Mesenchymal stem cell (in vitro differentiated cells and primary cell): ENCODE results near the gene VN1R2.
"Not testable (repeated sequence)": the region's sequence is repeated elsewhere in the genome, so short reads cannot be mapped to it uniquely, and the experiment has no call there.

Experiments used
- DNase-seq: peaks from one replicate; pipeline ENCODE4 v3.0.0-alpha.2; 2013
- H2AFZ ChIP-seq: one replicate; pipeline ENCODE4 v1.6.1; 2013; ENCODE audit warnings: low read depth, mild to moderate bottlenecking, control low read depth, inconsistent platforms, low read length, moderate library complexity
- H2AK5ac ChIP-seq: 2 replicates; pipeline ENCODE4 v1.6.1; 2013; ENCODE audit warnings: low read length, moderate library complexity, mild to moderate bottlenecking, inconsistent platforms; ENCODE audit not compliant: severe bottlenecking
- H2BK120ac ChIP-seq: one replicate; pipeline ENCODE4 v1.6.1; 2013; ENCODE audit warnings: low read depth, mild to moderate bottlenecking, inconsistent platforms, low read length, moderate library complexity
- H2BK12ac ChIP-seq, 2 experiments: one replicate each; pipeline ENCODE4 v1.6.1; 2013; ENCODE audit warnings: inconsistent platforms in 2 of 2, low read length in 2 of 2, mild to moderate bottlenecking in 2 of 2, moderate library complexity in 2 of 2, control low read depth in 1 of 2
- H2BK15ac ChIP-seq: one replicate; pipeline ENCODE4 v1.6.1; 2013; ENCODE audit warnings: mild to moderate bottlenecking, low read depth, inconsistent platforms; ENCODE audit not compliant: poor library complexity, severe bottlenecking
- H2BK5ac ChIP-seq: 2 replicates; pipeline ENCODE4 v1.6.1; 2013; ENCODE audit warnings: low read depth, mild to moderate bottlenecking, low read length, control low read depth, inconsistent platforms; ENCODE audit not compliant: poor library complexity, severe bottlenecking
- H3K14ac ChIP-seq, 2 experiments: one replicate each; pipeline ENCODE4 v1.6.1; 2013; ENCODE audit warnings: inconsistent platforms in 2 of 2, low read length in 2 of 2, control low read depth in 1 of 2, mild to moderate bottlenecking in 1 of 2, moderate library complexity in 1 of 2
- H3K18ac ChIP-seq, 2 experiments: one replicate each; pipeline ENCODE4 v1.6.1; 2013; ENCODE audit warnings: inconsistent platforms in 2 of 2, low read length in 2 of 2, control low read depth in 1 of 2, low read depth in 1 of 2, mild to moderate bottlenecking in 1 of 2
- H3K23ac ChIP-seq, 2 experiments: one replicate each; pipeline ENCODE4 v1.6.1; 2013; ENCODE audit warnings: inconsistent platforms in 2 of 2, low read length in 2 of 2, mild to moderate bottlenecking in 2 of 2, moderate library complexity in 2 of 2, control low read depth in 1 of 2
- H3K27ac ChIP-seq: 2 replicates; pipeline ENCODE4 v1.5.1; 2013; ENCODE audit warnings: mild to moderate bottlenecking, moderate library complexity, low read length, control low read depth, inconsistent platforms; ENCODE audit not compliant: poor library complexity, severe bottlenecking
- H3K27me3 ChIP-seq, 2 experiments: 2 replicates each; pipeline versions ENCODE4 v1.6.1 to v1.7.0; 2013; ENCODE audit warnings: low read length in 2 of 2, mild to moderate bottlenecking in 2 of 2, moderate library complexity in 2 of 2, control low read depth in 1 of 2, inconsistent platforms in 1 of 2; ENCODE audit not compliant: control insufficient read depth in 1 of 2, insufficient read depth in 1 of 2
- H3K36me3 ChIP-seq, 2 experiments: 2 replicates each; pipeline versions ENCODE4 v1.6.1 to v1.7.0; 2013; ENCODE audit warnings: low read length in 2 of 2, control low read depth in 1 of 2, inconsistent platforms in 1 of 2, low read depth in 1 of 2, mild to moderate bottlenecking in 1 of 2; ENCODE audit not compliant: insufficient read depth in 2 of 2, control insufficient read depth in 1 of 2
- H3K4ac ChIP-seq, 2 experiments: one replicate each; pipeline ENCODE4 v1.6.1; 2013; ENCODE audit warnings: inconsistent platforms in 2 of 2, low read length in 2 of 2, mild to moderate bottlenecking in 2 of 2, moderate library complexity in 2 of 2, control low read depth in 1 of 2, low read depth in 1 of 2
- H3K4me1 ChIP-seq: 2 replicates; pipeline ENCODE4 v1.6.1; 2013; ENCODE audit warnings: low read depth, low read length, control low read depth; ENCODE audit not compliant: control insufficient read depth, insufficient read depth
- H3K4me2 ChIP-seq: 2 replicates; pipeline ENCODE4 v1.6.1; 2013; ENCODE audit warnings: low read length, mild to moderate bottlenecking, inconsistent platforms; ENCODE audit not compliant: poor library complexity, severe bottlenecking
- H3K4me3 ChIP-seq, 2 experiments: 2 replicates each; pipeline versions ENCODE4 v1.5.1 to v1.7.0; 2013; ENCODE audit warnings: low read length in 2 of 2, mild to moderate bottlenecking in 2 of 2, control low read depth in 1 of 2, low read depth in 1 of 2; ENCODE audit not compliant: insufficient read depth in 1 of 2
- H3K79me1 ChIP-seq: replicated peaks from 2 replicates; pipeline ENCODE4 v1.6.1; 2013; ENCODE audit warnings: mild to moderate bottlenecking, control low read depth, low read length, inconsistent platforms; ENCODE audit not compliant: poor library complexity, severe bottlenecking
- H3K9ac ChIP-seq: 2 replicates; pipeline ENCODE4 v1.7.0; 2013; ENCODE audit warnings: mild to moderate bottlenecking, low read length, moderate library complexity
- H3K9me3 ChIP-seq: 2 replicates; pipeline ENCODE4 v1.7.0; 2013; ENCODE audit warnings: mild to moderate bottlenecking, low read length; ENCODE audit not compliant: control insufficient read depth
- H4K8ac ChIP-seq: one replicate; pipeline ENCODE4 v1.6.1; 2013; ENCODE audit warnings: inconsistent platforms, mild to moderate bottlenecking, low read length, moderate library complexity
- H4K91ac ChIP-seq: one replicate; pipeline ENCODE4 v1.6.1; 2013; ENCODE audit warnings: mild to moderate bottlenecking, low read length, inconsistent platforms
- WGBS: methylation state at CpG from one replicate; pipeline ENCODE4 v1.1.7; 2013; ENCODE audit warnings: mixed read lengths; 5-methylcytosine and 5-hydroxymethylcytosine counted together

The VN1R2 gene

GRCh38 chr19:53267623-53268022 lies 9.5 kb downstream of the VN1R2 start, which contains the start of gene VN1R4:
VN1R4 (minus strand) TSS chr19:53267723; CDS start chr19:53267665, 58 bp downstream.
- not testable (repeated sequence) for DNase-seq, H3K14ac ChIP-seq, H3K4ac ChIP-seq, H3K23ac ChIP-seq, H3K27ac ChIP-seq, H2AK5ac ChIP-seq, H2AFZ ChIP-seq, H3K4me2 ChIP-seq, H3K18ac ChIP-seq, H3K4me3 ChIP-seq, H4K8ac ChIP-seq, H3K4me1 ChIP-seq, H2BK5ac ChIP-seq, H2BK120ac ChIP-seq, H3K36me3 ChIP-seq, H3K27me3 ChIP-seq, H3K79me1 ChIP-seq, H4K91ac ChIP-seq, H2BK15ac ChIP-seq, H3K9ac ChIP-seq, H2BK12ac ChIP-seq
- H3K9me3 ChIP-seq: peaks cover 22% of the 10 kb centered on the region
- WGBS: no CpG with 5 or more reads among the region's 5 CpGs

GRCh38 chr19:53269861-53270260 lies 11.8 kb downstream of the VN1R2 start:
- H3K14ac ChIP-seq, H2BK5ac ChIP-seq, H3K9ac ChIP-seq, H3K4ac ChIP-seq, H3K27ac ChIP-seq, H3K4me2 ChIP-seq, H2AK5ac ChIP-seq, H2BK15ac ChIP-seq, H3K4me3 ChIP-seq, H3K27me3 ChIP-seq, H4K91ac ChIP-seq, H3K36me3 ChIP-seq, H3K4me1 ChIP-seq, H4K8ac ChIP-seq, H3K18ac ChIP-seq, H2BK12ac ChIP-seq, H2BK120ac ChIP-seq, H3K23ac ChIP-seq, H2AFZ ChIP-seq, DNase-seq, H3K79me1 ChIP-seq: not testable (repeated sequence)
- peaks cover 27% of the 10 kb centered on the region for H3K9me3 ChIP-seq
- 94% methylated on average over 16 of the region's 27 CpGs for WGBS

GRCh38 chr19:53272044-53272443 lies 14.0 kb downstream of the VN1R2 start:
- Histone ChIP-seq H2BK15ac (no peak overlapping the region), H3K36me3 (no peaks in the 10 kb centered on the region), H3K79me1 (no peaks in the 10 kb centered on the region), H3K18ac (no peak overlapping the region), H2BK12ac (no peak overlapping the region), H2AK5ac (no peak overlapping the region), H3K4me3 (no peak overlapping the region), H2AFZ (no peak overlapping the region), H2BK120ac (no peak overlapping the region), H4K91ac (no peak overlapping the region), H3K4me2 (no peak overlapping the region), H3K27ac (no peak overlapping the region), H3K4ac (no peak overlapping the region), H3K14ac (no peak overlapping the region), H3K9me3 (peaks cover 30% of the 10 kb centered on the region), H3K23ac (no peak overlapping the region), H3K27me3 (no peaks in the 10 kb centered on the region), H3K4me1 (no peaks in the 10 kb centered on the region), H3K9ac (no peak overlapping the region), H2BK5ac (no peak overlapping the region), H4K8ac (no peak overlapping the region)
- no peak for DNase-seq
- 84% methylated on average over 9 of the region's 9 CpGs for WGBS

- Histone ChIP-seq H2BK15ac (no peak overlapping the region), H3K4me2 (no peak overlapping the region), H3K9me3 (peaks cover 43% of the 10 kb centered on the region), H3K4me3 (no peak overlapping the region), H2BK120ac (no peak overlapping the region), H2BK12ac (no peak overlapping the region), H4K91ac (no peak overlapping the region), H3K27me3 (no peaks in the 10 kb centered on the region), H3K9ac (no peak overlapping the region), H4K8ac (no peak overlapping the region), H2BK5ac (no peak overlapping the region), H3K23ac (no peak overlapping the region), H3K27ac (no peak overlapping the region), H3K4me1 (no peaks in the 10 kb centered on the region), H3K4ac (no peak overlapping the region), H3K18ac (no peak overlapping the region), H2AK5ac (no peak overlapping the region), H3K79me1 (no peaks in the 10 kb centered on the region), H2AFZ (no peak overlapping the region), H3K14ac (no peak overlapping the region), H3K36me3 (no peaks in the 10 kb centered on the region)
- WGBS: no CpG with 5 or more reads among the region's 2 CpGs
- no peak for DNase-seq
Measured at GRCh38 chr19:53275480-53275879, 17.4 kb downstream of the VN1R2 start.
